ENCODE measurements around the gene GNA12. TPM values are rescaled to one million over a fixed set of nuclear protein-coding genes. Genes with fewer than 3 reads are reported as not detected.
A peak's percentile ranks its signal among the peaks of the same experiment; 100 is the strongest.

GNA12 gene
- total and polyA plus RNA-seq, 2 of the 4 experiments (the other 2 are of a cell fraction), result 14.3 to 93.9 TPM

DNA sequence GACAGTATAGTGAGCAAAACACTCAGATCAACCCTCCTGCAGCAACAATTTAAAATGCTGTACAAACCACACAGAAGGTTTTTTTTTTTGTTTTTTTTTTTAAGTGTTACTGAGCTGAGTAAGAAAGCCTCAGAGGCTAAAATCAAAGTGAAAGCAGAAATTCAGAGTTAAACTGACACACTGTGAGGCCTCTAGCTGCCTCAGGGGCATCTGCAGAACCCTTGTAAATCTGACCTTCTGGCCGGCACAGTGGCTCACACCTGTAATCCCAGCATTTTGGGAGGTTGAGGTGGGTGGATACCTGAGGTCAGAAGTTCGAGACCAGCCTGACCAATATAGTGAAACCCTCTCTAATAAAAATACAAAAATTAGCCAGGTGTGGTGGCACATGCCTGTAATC, 7.4 kb upstream of the GNA12 start:
- Histone ChIP-seq H2BK120ac (ENCODE audit: low read depth, low read length) (no peak overlapping the region), H3K23ac (ENCODE audit: low read depth, low read length) (no peak overlapping the region), H3K4me1 (ENCODE audit: control insufficient read depth, insufficient read depth, low read length) (no peaks in the 10 kb centered on the region), H2AFZ (replicated peaks; ENCODE audit: low read length, poor library complexity) (no peak overlapping the region), H3K9me3 (ENCODE audit: control insufficient read depth, insufficient read depth, low read length) (no peaks in the 10 kb centered on the region), H3K56ac (ENCODE audit: extremely low read depth, insufficient read depth, low read length) (no peak overlapping the region), H2BK5ac (ENCODE audit: low read depth, low read length, poor library complexity, severe bottlenecking) (no peak overlapping the region), H3K79me1 (ENCODE audit: low read depth in 1 of 2, low read length in 2 of 2) (no peaks in the 10 kb centered on the region; a peak in 1 of 4 replicates), H3K27me3 (ENCODE audit: control insufficient read depth, insufficient read depth, low read length) (no peaks in the 10 kb centered on the region), H2BK15ac (ENCODE audit: low read depth, low read length) (no peak overlapping the region), H3K27ac (ENCODE audit: insufficient read depth, low read length) (no peak overlapping the region), H4K20me1 (ENCODE audit: insufficient read depth, low read length) (no peaks in the 10 kb centered on the region), H3K4me3 (ENCODE audit: insufficient read depth, low read depth, low read length) (no peak overlapping the region), H3K14ac (replicated peaks; ENCODE audit: low read depth, low read length) (no peak overlapping the region), H3K36me3 (ENCODE audit: control insufficient read depth, insufficient read depth, low read length) (no peaks in the 10 kb centered on the region), H4K5ac (ENCODE audit: low read depth, low read length) (no peak overlapping the region), H2AK5ac (ENCODE audit: low read depth, low read length) (no peak overlapping the region), H3K4me2 (ENCODE audit: low read depth, low read length) (peak overlapping the region; percentile 29; the same call in 1 of the 2 replicates), H3K9ac (ENCODE audit: low read depth, low read length) (no peak overlapping the region), H2BK20ac (ENCODE audit: low read depth, low read length) (no peak overlapping the region), H3K4ac (ENCODE audit: low read depth, low read length) (no peak overlapping the region), H4K91ac (ENCODE audit: insufficient read depth, low read depth, low read length) (no peak overlapping the region), H3K18ac (ENCODE audit: low read depth, low read length) (no peak overlapping the region), H2AK9ac (replicated peaks; ENCODE audit: low read depth, low read length, poor library complexity) (no peak overlapping the region), H4K8ac (ENCODE audit: low read depth in 2 of 2, low read length in 2 of 2) (no peak overlapping the region), H3K9me1 (ENCODE audit: insufficient read depth, low read length) (peaks cover under 1% of the 10 kb centered on the region; the same call in 1 of the 2 replicates)
- no peak for TF ChIP-seq MAFK (IDR thresholded peaks at IDR 0.05; ENCODE audit: low read depth, low read length)
- TF ChIP-seq RAD21 (IDR thresholded peaks at IDR 0.05; ENCODE audit: low read length), result no peak
- TF ChIP-seq SMC3 (IDR thresholded peaks at IDR 0.05; ENCODE audit: low read depth, low read length), result no peak
- TF ChIP-seq POLR2A (IDR thresholded peaks at IDR 0.05; ENCODE audit: low read depth, low read length), result no peak
- TF ChIP-seq, protein P1, sequence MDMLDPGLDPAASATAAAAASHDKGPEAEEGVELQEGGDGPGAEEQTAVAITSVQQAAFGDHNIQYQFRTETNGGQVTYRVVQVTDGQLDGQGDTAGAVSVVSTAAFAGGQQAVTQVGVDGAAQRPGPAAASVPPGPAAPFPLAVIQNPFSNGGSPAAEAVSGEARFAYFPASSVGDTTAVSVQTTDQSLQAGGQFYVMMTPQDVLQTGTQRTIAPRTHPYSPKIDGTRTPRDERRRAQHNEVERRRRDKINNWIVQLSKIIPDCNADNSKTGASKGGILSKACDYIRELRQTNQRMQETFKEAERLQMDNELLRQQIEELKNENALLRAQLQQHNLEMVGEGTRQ (IDR thresholded peaks at IDR 0.05; ENCODE audit: low read depth, low read length), result no peak
- no peak for TF ChIP-seq RCOR1 (IDR thresholded peaks at IDR 0.05; ENCODE audit: insufficient replicate concordance, low read length)
- TF ChIP-seq RFX5 (IDR thresholded peaks at IDR 0.05; ENCODE audit: low read depth, low read length), result no peak
- TF ChIP-seq BHLHE40 (IDR thresholded peaks at IDR 0.05; ENCODE audit: low read depth, low read length), result no peak
- TF ChIP-seq FOS (IDR thresholded peaks at IDR 0.05; ENCODE audit: low read depth, low read length), result no peak
- no peak for TF ChIP-seq ELK1 (IDR thresholded peaks at IDR 0.05; ENCODE audit: borderline replicate concordance, low read depth, low read length)
- no peak for TF ChIP-seq CEBPB (IDR thresholded peaks at IDR 0.05; ENCODE audit: low read depth, low read length)
- no peak for TF ChIP-seq CTCF (conservative IDR thresholded peaks at IDR 0.05; ENCODE audit: low read depth, low read length)
- TF ChIP-seq CHD1 (IDR thresholded peaks at IDR 0.05; ENCODE audit: low read depth, low read length), result no peak
- no peak for TF ChIP-seq MAZ (IDR thresholded peaks at IDR 0.05; ENCODE audit: borderline replicate concordance, low read depth, low read length)
- TF ChIP-seq MXI1 (IDR thresholded peaks at IDR 0.05; ENCODE audit: borderline replicate concordance, low read depth, low read length), result no peak
- no peak for DNase-seq
- dilution Hi-C loops (cut with HindIII; ENCODE audit: low sequenced_read_pairs, unreplicated experiment), result no loop called here
- no CpG with 5 or more reads among the region's 2 CpGs for WGBS, 2 experiments (ENCODE audit: extremely low coverage in 2 of 2, insufficient read length in 1 of 2)
- POLR2A ChIA-PET (ENCODE audit: unreplicated experiment), result interaction anchor here (0.6 kb wide), 2 partner anchors 16 to 22 kb away, joined by 4 read pairs; no protein-coding TSS in a partner anchor
- CTCF ChIA-PET, result no interaction called here
- in situ Hi-C loops (cut with MboI; ENCODE audit: low sequenced_read_pairs), result loop anchor here (25.0 kb wide), 2 partner anchors 1786 to 1911 kb away; no protein-coding TSS in a partner anchor
- intact Hi-C loops (cut with micrococcal nuclease), result no loop called here
- ATAC-seq (ENCODE audit: low read depth), result no peak
- no TSS peak for BruUV-seq (replicated peaks)

Measured in IMR-90 (cell line).